C4-2B (cell line): ENCODE data around the gene MBL2.

Experiments
- CTCF ChIP-seq: fragments of 450-650 bp; conservative IDR thresholded peaks from 2 replicates; pipeline ENCODE4 v1.5.1; 2017; ENCODE audit warnings: mild to moderate bottlenecking
- ZFX ChIP-seq: fragments of 450-650 bp; IDR thresholded peaks from 2 replicates; pipeline ENCODE4 v1.6.1; 2017

GRCh38 chr10:52805414-52806285 lies 33.1 kb upstream of the MBL2 start:
- TF ChIP-seq CTCF (no peak), ZFX (no peak)
